ENCODE measurements around the gene ATP6V1C2.

Gene ATP6V1C2

GRCh38 chr2:10722252-10722825, 909 bp downstream of the ATP6V1C2 start:
- TF ChIP-seq CTCF (IDR thresholded peaks at IDR 0.05; ENCODE audit: insufficient read depth, low read depth, low read length, missing control alignments), result no peak
- no peak for DNase-seq (ENCODE audit: low read depth)
- H3K4me3 ChIP-seq (ENCODE audit: low read length), result no peak overlapping the region

- TF ChIP-seq CTCF (IDR thresholded peaks at IDR 0.05; ENCODE audit: insufficient read depth, low read depth, low read length, missing control alignments), result no peak
- no peak for DNase-seq (ENCODE audit: low read depth)
- H3K4me3 ChIP-seq (ENCODE audit: low read length), result no peak overlapping the region
Observed at GRCh38 chr2:10732924-10733565, 11.6 kb downstream of the ATP6V1C2 start.

GRCh38 chr2:10733566-10733925, 12.1 kb downstream of the ATP6V1C2 start:
- DNase-seq (ENCODE audit: low read depth), result no peak
- H3K4me3 ChIP-seq (ENCODE audit: low read length), result no peak overlapping the region
- TF ChIP-seq CTCF (IDR thresholded peaks at IDR 0.05; ENCODE audit: insufficient read depth, low read depth, low read length, missing control alignments), result no peak

- no peak for DNase-seq (ENCODE audit: low read depth)
Observed at GRCh38 chr2:10733980-10734379, 12.6 kb downstream of the ATP6V1C2 start.

GRCh38 chr2:10738192-10738591, 16.8 kb downstream of the ATP6V1C2 start:
- no peak overlapping the region for H3K4me3 ChIP-seq (ENCODE audit: low read length)
- TF ChIP-seq CTCF (IDR thresholded peaks at IDR 0.05; ENCODE audit: insufficient read depth, low read depth, low read length, missing control alignments), result no peak
- DNase-seq (ENCODE audit: low read depth), result no peak

More at GRCh38 chr2:10733980-10734379, 12.6 kb downstream of the ATP6V1C2 start:
- no peak for TF ChIP-seq CTCF (IDR thresholded peaks at IDR 0.05; ENCODE audit: insufficient read depth, low read depth, low read length, missing control alignments)
- H3K4me3 ChIP-seq (ENCODE audit: low read length), result no peak overlapping the region

- no peak overlapping the region for H3K4me3 ChIP-seq (ENCODE audit: low read length)
- no peak for TF ChIP-seq CTCF (IDR thresholded peaks at IDR 0.05; ENCODE audit: insufficient read depth, low read depth, low read length, missing control alignments)
- no peak for DNase-seq (ENCODE audit: low read depth)
Observed at GRCh38 chr2:10740226-10740625, 18.8 kb downstream of the ATP6V1C2 start.

GRCh38 chr2:10741139-10741538, 19.7 kb downstream of the ATP6V1C2 start:
- DNase-seq (ENCODE audit: low read depth), result no peak
- no peak overlapping the region for H3K4me3 ChIP-seq (ENCODE audit: low read length)
- TF ChIP-seq CTCF (IDR thresholded peaks at IDR 0.05; ENCODE audit: insufficient read depth, low read depth, low read length, missing control alignments), result no peak

All from epithelial cell of esophagus (primary cell).